Stimulated activated CD4-positive, alpha-beta T cell treated with anti-CD3 and anti-CD28 coated beads, Interleukin-1b, Interleukin-23, amount 100 ng/mL, for 1 hour (primary cell): ENCODE data around the gene SLC25A18.

Source experiments
- DNase-seq, 2 donors: peaks; one replicate each; pipeline ENCODE4 v3.0.0-alpha.2; 2020; ENCODE audit warnings: low read depth in 2 of 2

The SLC25A18 gene

GRCh38 chr22:17570851-17571631 lies 7.7 kb downstream of the SLC25A18 start:
- DNase-seq, result no peak

DNA sequence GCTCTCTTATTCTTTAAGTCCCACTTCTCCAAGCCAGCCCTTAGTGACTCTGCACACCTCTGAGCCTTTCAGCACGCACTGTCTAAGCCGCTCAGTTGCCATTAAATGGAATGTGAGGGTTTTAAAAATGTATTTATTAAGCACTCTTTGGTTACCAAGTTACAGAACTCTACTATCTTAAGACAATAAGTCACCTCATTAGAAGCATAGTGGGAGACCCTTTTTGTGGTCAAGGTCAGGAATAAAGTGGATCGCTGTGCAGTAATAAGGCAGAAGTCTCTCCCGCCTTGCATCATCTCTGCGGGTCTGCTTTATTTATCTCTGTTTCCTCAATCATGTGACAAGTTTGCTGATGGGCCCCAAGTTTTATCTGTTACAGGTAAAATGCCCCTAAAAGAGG lies 11.9 kb downstream of the SLC25A18 start:
- DNase-seq, result no peak

DNA sequence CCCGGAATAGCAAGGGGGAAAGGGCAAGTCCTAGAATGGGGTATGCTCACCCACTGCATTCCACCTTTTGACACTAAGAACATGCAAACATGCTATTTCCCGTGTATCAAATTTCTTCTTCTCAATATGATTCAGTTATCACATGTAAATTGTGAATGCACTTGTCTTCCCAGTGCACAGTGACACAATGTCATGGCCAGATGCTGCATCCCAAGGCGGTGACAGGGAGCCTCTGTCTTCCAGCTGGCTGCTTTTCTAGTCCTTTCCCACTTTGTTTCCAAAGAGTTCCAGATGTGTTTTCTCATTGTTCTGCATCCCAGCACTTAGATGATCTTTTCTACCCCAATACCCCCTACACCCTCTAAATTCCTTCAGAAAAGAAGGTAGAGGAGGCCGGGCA lies 12.4 kb downstream of the SLC25A18 start:
- DNase-seq, result no peak

DNA sequence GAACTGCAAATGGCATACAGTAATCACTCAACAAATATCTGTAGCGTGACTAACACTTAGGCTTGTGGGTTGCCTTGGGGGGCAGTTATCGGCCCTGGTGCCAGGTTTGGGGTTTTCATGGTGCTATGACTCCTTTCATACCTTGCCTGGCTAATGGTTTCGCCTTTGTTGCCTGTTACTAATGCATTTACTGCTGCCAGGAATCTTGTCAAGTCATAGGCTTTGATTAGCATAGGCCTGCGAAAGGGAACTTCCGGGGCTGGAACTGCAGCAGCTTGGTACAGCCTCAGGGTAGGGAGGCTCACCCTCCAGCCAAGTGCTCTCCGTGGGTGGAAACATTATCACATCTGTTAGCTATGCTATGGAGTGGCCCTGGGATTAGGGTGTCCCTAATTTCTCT lies 13.2 kb downstream of the SLC25A18 start:
- no peak for DNase-seq

- no peak for DNase-seq
Observed at GRCh38 chr22:17578136-17578754, 14.9 kb downstream of the SLC25A18 start.

GRCh38 chr22:17579535-17579981 lies 16.3 kb downstream of the SLC25A18 start:
- DNase-seq, result no peak

DNA sequence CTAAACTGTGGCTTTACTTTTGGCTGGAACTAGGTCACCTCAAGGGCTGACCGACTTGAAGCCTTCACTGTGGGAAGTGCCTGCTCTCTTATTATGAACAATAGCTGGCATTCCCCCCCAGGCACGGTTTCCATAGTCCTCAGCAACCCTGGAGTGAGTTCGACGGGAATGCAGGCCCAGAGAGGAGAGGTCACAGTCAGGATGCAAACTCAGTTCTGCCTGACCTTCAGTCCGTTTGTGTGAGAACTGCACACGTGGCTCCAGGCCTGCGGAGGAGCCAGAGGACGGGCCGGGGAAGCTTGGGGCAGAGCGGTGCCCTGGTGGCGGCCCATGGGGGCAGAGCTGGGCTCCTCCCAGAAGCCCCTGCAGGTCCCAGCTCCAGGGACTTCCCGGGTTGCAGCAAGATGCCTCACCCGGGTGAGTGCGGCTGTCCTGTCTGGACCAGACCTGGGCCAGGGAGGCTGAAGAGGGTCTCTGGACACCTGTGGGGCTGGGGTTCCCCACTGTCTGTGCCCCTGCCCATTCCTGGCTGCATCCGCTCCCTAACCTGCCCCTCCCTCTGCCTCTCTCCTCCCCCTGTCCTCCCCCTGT lies 17.2 kb downstream of the SLC25A18 start:
- no peak for DNase-seq

DNA sequence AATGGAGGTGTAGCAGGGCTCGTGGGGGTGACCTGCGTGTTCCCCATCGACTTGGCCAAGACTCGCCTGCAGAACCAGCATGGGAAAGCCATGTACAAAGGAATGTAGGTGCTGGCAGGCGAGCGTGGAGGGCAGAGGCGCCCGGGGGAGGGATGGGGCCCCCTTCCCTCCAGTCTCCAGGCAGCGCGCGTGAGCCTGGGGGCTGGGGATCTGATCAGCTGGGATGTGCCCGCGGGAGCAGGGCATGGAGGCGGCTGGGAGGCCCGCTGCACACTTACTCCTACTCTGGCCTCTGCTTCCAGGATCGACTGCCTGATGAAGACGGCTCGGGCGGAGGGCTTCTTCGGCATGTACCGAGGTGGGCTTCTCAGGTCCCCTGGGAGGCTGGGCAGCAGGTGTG lies 17.8 kb downstream of the SLC25A18 start:
- DNase-seq, result no peak

DNA sequence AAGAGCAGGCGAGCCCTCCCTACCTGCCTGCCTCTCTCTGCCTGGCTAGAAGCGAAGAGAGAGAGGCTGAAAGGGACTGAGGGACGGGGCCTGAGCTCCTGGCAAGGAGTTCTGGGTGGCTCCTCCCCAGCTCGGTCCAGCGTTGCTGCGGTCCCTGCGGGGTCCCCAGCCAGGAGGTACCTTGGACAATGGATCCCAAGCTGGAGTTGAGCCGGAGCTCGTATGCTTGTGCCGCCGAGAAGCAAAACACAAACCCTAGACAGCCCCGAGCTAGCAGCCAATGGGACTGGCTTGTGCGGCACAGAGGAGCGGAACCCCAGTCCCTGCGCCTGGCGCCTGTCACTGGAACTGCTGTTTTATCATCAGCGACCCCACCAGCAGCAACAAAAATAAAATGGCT lies 18.3 kb downstream of the SLC25A18 start:
- DNase-seq, result no peak

DNA sequence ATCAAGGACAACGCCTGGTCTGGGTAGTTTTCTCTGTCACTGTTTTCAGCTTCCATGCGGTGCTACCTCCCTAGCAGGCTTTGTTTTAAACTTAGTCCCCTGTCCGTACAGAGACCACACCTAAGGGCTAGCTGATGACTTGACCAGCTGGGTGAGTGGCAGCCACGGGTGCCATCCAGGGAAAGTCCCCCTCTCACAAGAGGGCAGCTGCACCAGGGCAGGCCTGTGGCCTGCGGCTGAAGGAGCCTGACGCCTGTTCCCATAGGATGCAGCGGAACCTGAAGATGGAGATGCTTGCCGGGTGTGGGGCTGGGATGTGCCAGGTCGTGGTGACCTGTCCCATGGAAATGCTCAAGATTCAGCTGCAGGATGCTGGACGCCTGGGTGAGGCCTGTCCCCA lies 19.9 kb downstream of the SLC25A18 start:
- no peak for DNase-seq

GRCh38 chr22:17586831-17587440 lies 23.6 kb downstream of the SLC25A18 start:
- DNase-seq, result no peak

GRCh38 chr22:17587629-17588028 lies 24.3 kb downstream of the SLC25A18 start:
- DNase-seq, result no peak

DNA sequence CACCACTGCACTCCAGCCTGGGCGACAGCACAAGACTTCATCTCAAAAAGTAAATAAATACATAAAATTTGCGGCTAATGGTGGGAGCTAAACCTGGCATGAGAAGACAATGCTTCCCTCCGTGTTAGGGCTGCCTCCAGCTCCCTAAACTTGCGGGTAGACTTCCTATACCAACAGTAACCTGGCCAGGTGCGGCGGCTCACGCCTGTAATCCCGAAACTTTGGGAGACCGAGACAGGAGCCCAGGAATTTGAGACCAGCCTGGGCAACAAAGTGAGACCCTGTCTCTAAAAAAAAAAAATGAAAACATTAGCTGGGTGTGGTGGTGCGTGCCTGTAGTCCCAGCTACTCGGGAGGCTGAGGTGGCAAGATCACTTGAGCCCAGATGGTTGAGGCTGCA lies 25.3 kb downstream of the SLC25A18 start:
- no peak for DNase-seq

GRCh38 chr22:17589810-17590375 lies 26.6 kb downstream of the SLC25A18 start:
- DNase-seq, result no peak

GRCh38 chr22:17590586-17590985 lies 27.3 kb downstream of the SLC25A18 start:
- no peak for DNase-seq

GRCh38 chr22:17592201-17592600 lies 28.9 kb downstream of the SLC25A18 start:
- DNase-seq, result no peak

DNA sequence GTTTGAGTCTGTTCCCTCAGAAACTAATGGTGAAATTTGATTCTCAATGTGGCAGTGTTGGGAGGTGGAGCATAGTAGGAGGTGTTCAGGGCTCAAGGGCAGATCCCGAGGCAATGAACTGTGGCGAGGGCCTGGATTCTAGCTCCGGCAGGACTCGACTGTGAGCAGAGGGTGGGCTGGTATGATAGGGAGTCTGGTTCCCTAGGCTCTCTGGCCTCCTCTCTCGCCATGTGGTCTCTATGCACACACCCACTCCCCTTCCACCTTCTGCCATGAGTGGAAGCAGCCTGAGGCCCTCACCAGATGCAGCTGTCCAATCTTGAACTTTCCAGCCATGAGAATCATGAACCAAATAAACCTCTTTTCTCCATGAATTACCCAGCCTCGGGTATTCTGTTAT lies 32.9 kb downstream of the SLC25A18 start:
- no peak for DNase-seq

- DNase-seq, result no peak
Observed at GRCh38 chr22:17597217-17597616, 33.9 kb downstream of the SLC25A18 start.

GRCh38 chr22:17598318-17598717 lies 35.0 kb downstream of the SLC25A18 start:
- DNase-seq, result no peak

DNA sequence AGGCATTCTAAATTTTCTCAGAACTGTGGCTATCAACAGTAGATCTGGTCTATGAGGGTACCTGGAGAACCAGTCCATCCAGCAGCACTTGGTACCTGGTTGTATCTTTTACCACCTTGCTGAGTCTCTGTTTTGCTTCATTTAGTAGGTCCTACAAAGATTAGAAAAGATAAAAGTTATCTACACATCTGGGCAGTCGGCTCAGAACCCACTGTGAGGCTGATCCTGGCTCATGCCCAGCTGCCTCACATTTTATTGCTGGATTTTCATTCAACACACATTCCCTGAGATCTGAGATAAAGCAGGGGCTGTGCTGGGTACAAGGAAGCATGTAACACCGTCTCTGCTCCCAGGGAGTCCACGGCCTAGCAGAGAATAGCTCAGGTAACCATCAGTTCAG lies 37.7 kb downstream of the SLC25A18 start:
- no peak for DNase-seq

DNA sequence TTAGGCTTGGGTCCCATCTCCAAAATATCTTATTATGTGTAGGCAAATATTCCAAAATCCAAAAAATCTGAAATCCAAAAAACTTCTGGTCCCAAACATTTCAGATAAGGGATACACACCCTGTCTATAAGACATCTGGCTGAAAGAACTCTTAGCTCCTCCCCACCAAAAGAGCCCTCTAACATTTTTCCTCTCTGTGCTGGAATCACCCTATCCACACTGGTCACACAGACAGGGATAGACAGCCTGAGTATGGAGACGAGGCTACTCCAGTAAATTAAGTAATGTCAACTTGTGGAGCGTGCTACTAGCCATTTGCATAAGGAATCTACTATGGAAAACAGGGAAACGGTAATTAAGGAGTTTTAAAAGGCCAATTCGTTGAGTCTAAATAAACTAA lies 40.4 kb downstream of the SLC25A18 start:
- DNase-seq, result no peak

GRCh38 chr22:17606496-17606895 lies 43.2 kb downstream of the SLC25A18 start:
- no peak for DNase-seq
